ENCODE data around the gene SPRY4. TPM values are rescaled to one million over a fixed set of nuclear protein-coding genes. Genes with fewer than 3 reads are reported as not detected.
A peak's percentile ranks its signal among the peaks of the same experiment; 100 is the strongest.

Gene SPRY4
- total RNA-seq, 4 donors from 2014 or later = 15.4 to 29.0 (median 24.5) TPM

DNA sequence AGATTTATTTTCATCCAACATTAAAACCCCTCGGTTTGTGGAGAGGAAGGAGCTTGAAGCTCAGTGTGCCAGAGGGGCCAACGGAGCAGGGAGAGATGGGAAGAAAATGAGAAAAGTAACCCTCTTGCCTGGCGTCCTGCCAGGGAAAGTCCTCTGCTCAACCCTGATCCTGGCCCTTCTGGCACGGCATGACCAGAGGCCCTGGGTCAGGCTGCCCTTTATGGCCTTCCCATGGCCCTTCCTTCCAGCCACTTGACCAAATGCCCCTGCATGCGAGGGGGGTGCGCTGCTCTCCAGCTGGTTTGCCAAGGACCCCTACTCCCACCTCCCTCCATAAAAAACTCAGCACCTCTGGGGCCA, 43.8 kb downstream of the SPRY4 start:
- Histone ChIP-seq H3K4me3 (no peak overlapping the region), H3K4me1 (peaks cover 0 to 21% (median 4%) of the 10 kb centered on the region in 4 donors), H3K36me3 (no peaks in the 10 kb centered on the region), H3K27ac (replicated peaks in 1 of 4) (peak overlapping the region; percentile 2 to 50 (median 38)), H3K9me3 (no peaks in the 10 kb centered on the region), H3K27me3 (no peaks in the 10 kb centered on the region)
- 85% methylated on average over 6 of the region's 6 CpGs for WGBS
- TF ChIP-seq POLR2A (IDR thresholded peaks at IDR 0.05; ENCODE audit: low read depth) (no peak), POLR2AphosphoS5 (IDR thresholded peaks at IDR 0.05) (no peak), EP300 (IDR thresholded peaks at IDR 0.05) (no peak)
- TF ChIP-seq, protein P1, sequence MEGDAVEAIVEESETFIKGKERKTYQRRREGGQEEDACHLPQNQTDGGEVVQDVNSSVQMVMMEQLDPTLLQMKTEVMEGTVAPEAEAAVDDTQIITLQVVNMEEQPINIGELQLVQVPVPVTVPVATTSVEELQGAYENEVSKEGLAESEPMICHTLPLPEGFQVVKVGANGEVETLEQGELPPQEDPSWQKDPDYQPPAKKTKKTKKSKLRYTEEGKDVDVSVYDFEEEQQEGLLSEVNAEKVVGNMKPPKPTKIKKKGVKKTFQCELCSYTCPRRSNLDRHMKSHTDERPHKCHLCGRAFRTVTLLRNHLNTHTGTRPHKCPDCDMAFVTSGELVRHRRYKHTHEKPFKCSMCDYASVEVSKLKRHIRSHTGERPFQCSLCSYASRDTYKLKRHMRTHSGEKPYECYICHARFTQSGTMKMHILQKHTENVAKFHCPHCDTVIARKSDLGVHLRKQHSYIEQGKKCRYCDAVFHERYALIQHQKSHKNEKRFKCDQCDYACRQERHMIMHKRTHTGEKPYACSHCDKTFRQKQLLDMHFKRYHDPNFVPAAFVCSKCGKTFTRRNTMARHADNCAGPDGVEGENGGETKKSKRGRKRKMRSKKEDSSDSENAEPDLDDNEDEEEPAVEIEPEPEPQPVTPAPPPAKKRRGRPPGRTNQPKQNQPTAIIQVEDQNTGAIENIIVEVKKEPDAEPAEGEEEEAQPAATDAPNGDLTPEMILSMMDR (IDR thresholded peaks at IDR 0.05) = no peak
- intact Hi-C loops (cut with DNase I) = no loop called here
- DNase-seq (ENCODE audit: extremely low spot score) = no peak

- no peak for DNase-seq (ENCODE audit: extremely low spot score)
- Histone ChIP-seq H3K27me3 (no peaks in the 10 kb centered on the region), H3K4me3 (no peak overlapping the region), H3K27ac (replicated peaks in 1 of 4) (peak overlapping the region; percentile 2 to 50 (median 38)), H3K9me3 (no peaks in the 10 kb centered on the region), H3K36me3 (no peaks in the 10 kb centered on the region), H3K4me1 (peaks cover 0 to 21% (median 4%) of the 10 kb centered on the region in 4 donors)
- TF ChIP-seq EP300 (IDR thresholded peaks at IDR 0.05) = no peak
- TF ChIP-seq, protein P1 (IDR thresholded peaks at IDR 0.05) = no peak
- TF ChIP-seq POLR2AphosphoS5 (IDR thresholded peaks at IDR 0.05) = no peak
- TF ChIP-seq POLR2A (IDR thresholded peaks at IDR 0.05; ENCODE audit: low read depth) = no peak
- 63% methylated on average over 13 of the region's 17 CpGs for WGBS
- intact Hi-C loops (cut with DNase I) = no loop called here
Measured at GRCh38 chr5:142280066-142281007, 44.5 kb downstream of the SPRY4 start.

DNA sequence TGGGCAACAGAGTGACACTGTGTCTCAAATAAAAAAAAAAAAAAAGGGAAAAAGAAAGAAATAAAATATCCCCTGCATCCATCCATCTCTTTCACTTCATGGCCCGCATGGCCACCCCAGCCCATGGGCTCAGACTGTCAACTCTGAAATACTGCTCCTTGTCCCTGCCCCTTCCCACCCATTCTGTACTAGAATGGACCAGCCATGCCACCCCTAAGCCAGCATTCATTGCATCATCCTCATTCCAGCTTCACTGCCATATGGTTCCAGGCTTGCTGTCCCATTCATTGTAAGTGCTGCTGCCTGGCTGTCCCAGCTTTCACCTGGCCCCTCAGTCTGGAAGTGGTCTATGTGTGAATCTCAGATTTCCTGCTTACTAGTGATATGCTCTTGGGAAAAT, 46.2 kb downstream of the SPRY4 start:
- TF ChIP-seq POLR2A (IDR thresholded peaks at IDR 0.05; ENCODE audit: low read depth) (no peak), POLR2AphosphoS5 (IDR thresholded peaks at IDR 0.05) (no peak), EP300 (IDR thresholded peaks at IDR 0.05) (no peak)
- TF ChIP-seq, protein P1 (IDR thresholded peaks at IDR 0.05) = no peak
- DNase-seq (ENCODE audit: extremely low spot score) = no peak

GRCh38 chr5:142277796-142278195, 47.0 kb downstream of the SPRY4 start:
- no peaks in the 10 kb centered on the region for H3K9me3 ChIP-seq
- no peak overlapping the region for H3K27ac ChIP-seq (replicated peaks in 1 of 4)
- intact Hi-C loops (cut with DNase I) = no loop called here
- H3K4me3 ChIP-seq = no peak overlapping the region
- no peaks in the 10 kb centered on the region for H3K27me3 ChIP-seq
- H3K36me3 ChIP-seq = no peaks in the 10 kb centered on the region
- TF ChIP-seq POLR2AphosphoS5 (IDR thresholded peaks at IDR 0.05) = no peak
- TF ChIP-seq EP300 (IDR thresholded peaks at IDR 0.05) = no peak
- TF ChIP-seq POLR2A (IDR thresholded peaks at IDR 0.05; ENCODE audit: low read depth) = no peak
- TF ChIP-seq, protein P1 (IDR thresholded peaks at IDR 0.05) = no peak
- WGBS = 100% methylated on average over 3 of the region's 3 CpGs
- peaks cover 0 to 21% (median 4%) of the 10 kb centered on the region in 4 donors for H3K4me1 ChIP-seq
- DNase-seq (ENCODE audit: extremely low spot score) = no peak

More for the DNA sequence above, 46.2 kb downstream of the SPRY4 start:
- Histone ChIP-seq H3K4me3 (no peak overlapping the region), H3K4me1 (peaks cover 0 to 21% (median 4%) of the 10 kb centered on the region in 4 donors), H3K27me3 (no peaks in the 10 kb centered on the region), H3K36me3 (no peaks in the 10 kb centered on the region), H3K9me3 (no peaks in the 10 kb centered on the region), H3K27ac (replicated peaks in 1 of 4) (no peak overlapping the region)
- intact Hi-C loops (cut with DNase I) = no loop called here
- WGBS = 90% methylated on average over 1 of the region's 1 CpG

Data from esophagus muscularis mucosa (tissue), 4 donors.